Posterior vena cava (tissue), 2 donors: ENCODE results near the gene TMEM174. TPM values are rescaled to one million over a fixed set of nuclear protein-coding genes. Genes with fewer than 3 reads are reported as not detected.
"Not testable (repeated sequence)": the region's sequence is repeated elsewhere in the genome, so short reads cannot be mapped to it uniquely, and the experiment has no call there.

ENCODE experiments used
- DNase-seq: peaks from one replicate; pipeline ENCODE4 v3.0.0-alpha.2; 2020; ENCODE audit warnings: low spot score
- intact Hi-C, 2 donors: fragments of 100-400 bp; cut with DNase I; formaldehyde crosslinking; loops; one replicate each; pipeline versions ENCODE4 v1.14.1 to v1.14.2; 2022 to 2023
- total RNA-seq, 2 donors: library from RNA; stranded (reverse); fragmentation: NEBNext Ultra II Directional; extraction: Animal tissue kit (Norgen Biotek cat#: 25700); gene quantifications; one replicate each; pipeline ENCODE4 v1.2.1, GENCODE V29; 2021
- donor health status: DM: yes; HTN: yes; CAD: no.
- donor health status: DM: yes; HTN: yes; CAD: no.

The TMEM174 gene
- total RNA-seq, 2 donors from 2014 or later, result not detected

DNA sequence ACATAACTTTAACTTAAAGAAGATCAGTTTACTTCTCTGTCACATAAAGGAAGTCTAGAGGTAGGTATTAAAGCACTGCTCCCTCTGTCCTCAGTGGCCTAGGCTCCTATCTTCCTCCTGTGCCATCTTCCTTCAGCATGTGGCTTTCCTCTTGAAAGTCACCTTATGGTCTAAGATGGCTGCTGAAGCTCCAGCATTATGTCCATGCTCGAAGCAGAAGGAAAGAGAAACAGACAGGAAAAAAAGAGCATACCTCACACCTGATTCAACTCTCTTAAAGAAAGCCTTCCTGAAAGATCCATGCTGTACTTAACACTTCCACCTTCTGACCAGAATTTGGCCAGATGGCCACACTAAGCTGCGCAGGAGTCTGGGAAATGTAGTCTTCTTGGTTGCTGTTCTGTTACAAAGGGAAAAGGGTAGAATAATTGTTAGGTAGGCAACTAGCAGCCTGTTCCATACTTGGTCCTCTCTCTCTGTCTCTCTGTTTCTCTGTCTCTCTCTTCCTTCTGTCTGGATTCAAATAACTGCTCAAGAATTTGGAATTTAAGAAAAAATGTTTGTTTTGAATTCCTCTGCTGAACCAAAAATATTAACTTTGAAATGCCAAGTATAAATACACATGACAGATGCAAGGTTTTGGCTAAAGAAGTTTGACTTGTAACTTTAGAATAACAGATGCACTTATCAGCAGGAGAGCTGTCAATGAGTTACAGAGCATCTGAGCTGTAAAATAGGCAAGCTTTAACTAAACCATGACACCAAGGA is 16.0 kb downstream of the TMEM174 start:
- intact Hi-C loops, result no loop called here

DNA sequence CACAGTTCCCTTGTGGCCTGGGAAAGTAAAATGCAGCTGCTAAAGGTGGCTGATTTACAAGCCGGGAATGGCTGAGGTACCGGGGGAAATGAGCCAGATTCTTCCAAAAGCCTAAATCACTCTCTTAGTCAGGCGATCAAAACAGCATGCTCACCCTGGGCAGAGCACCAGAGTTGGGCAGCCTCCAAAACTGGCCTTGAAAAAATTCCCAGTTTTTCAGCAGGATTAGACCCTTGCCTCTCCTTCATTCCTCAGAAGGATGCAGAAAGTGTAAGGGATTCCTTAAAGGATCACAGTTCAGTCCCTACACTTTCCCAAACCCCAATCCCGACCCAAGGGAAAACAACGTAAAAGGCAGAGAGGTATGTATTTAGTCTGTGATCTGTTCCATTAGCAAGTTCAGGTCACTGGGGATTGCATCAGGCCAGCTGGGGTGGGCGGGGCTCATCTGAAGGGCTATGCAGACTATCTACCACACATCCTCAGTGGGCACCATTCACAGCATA is 16.9 kb downstream of the TMEM174 start:
- no peak for DNase-seq
- intact Hi-C loops, result no loop called here

More for the DNA sequence above, 16.0 kb downstream of the TMEM174 start:
- no peak for DNase-seq

DNA sequence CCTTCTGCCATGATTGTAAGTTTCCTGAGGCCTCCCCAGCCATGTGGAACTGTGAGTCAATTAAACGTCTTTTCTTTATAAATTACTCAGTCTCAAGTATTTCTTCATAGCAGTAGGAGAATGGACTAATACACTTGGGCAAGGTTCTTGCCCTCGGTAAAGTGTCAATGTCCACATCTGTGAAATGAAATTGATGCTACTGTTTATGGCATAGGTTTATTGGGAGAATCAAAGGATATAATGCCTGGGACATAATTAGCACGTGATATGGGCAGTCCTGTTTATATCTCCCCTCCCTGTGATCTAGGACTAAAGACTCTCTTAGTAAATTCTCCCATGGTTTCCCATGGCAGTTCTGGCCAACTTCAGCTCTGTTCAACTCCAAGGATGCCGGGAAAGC is 19.4 kb downstream of the TMEM174 start:
- intact Hi-C loops, result no loop called here
- no peak for DNase-seq

DNA sequence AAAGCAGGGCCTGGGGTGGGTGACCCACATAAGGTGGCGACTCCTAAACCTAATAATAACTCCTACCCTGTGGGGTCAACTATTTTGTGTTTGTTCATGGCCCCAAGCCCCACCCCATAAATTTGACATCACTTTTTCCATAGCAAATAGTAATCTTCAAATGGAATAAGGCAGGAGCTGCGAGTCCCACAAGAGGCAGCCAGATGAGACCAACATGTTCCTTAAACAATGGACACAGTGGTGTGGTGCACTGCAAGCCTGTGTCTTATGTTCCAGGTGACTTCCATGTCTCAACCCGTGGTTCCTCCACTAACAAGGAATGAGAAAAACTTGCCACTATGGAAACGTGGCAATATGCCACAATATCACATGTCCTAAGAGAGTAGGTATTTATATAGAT is 20.6 kb downstream of the TMEM174 start:
- no peak for DNase-seq
- intact Hi-C loops, result no loop called here

DNA sequence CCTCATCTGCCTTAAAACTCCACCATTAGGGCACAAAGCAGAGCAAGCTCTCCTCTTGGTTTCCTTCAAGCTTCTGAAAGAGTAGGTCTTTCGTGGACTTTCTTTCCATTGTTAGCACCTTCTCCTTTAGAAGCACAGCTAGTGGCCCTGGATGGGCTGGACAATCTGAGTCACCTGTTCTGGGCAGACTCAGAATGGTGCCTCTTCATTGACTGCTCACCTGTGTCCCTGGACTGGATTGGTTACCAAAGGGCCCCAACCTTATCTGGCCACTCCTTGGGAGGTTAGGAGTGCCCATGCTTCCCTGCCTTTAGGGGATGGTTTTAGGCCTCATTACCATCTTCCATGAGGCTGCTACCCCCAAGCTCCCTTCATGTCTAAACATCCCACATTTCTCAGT is 23.2 kb downstream of the TMEM174 start:
- intact Hi-C loops, result no loop called here
- DNase-seq, result no peak

DNA sequence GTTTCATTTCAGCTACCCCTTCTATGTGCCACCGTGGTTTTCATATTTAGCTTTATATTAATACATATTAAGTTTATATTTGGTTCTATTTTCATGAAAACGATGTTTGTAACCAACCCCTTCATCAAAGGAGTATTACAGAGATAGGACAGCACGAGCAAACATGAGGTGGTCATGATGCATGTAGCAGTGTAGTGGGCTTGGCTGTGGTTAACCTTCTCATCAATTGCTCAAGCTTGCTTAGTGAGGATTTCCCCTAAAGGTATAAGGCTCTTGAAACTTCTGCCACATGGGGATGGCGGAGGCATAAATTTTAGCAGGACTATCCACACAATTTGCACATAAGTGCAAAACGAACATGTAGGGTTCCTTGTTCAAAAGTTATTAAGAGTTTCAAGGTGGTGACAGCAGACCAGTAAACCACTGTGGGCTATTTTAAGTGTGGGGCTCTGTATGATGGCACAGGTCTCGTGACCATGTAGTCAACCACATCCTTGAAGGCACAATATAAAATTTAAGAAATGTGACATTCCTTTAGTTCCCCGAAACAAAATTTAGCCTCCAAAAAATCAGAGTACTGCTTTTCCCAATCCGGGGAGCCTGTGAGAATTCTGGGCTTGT is 24.8 kb downstream of the TMEM174 start:
- no peak for DNase-seq
- intact Hi-C loops, result no loop called here

DNA sequence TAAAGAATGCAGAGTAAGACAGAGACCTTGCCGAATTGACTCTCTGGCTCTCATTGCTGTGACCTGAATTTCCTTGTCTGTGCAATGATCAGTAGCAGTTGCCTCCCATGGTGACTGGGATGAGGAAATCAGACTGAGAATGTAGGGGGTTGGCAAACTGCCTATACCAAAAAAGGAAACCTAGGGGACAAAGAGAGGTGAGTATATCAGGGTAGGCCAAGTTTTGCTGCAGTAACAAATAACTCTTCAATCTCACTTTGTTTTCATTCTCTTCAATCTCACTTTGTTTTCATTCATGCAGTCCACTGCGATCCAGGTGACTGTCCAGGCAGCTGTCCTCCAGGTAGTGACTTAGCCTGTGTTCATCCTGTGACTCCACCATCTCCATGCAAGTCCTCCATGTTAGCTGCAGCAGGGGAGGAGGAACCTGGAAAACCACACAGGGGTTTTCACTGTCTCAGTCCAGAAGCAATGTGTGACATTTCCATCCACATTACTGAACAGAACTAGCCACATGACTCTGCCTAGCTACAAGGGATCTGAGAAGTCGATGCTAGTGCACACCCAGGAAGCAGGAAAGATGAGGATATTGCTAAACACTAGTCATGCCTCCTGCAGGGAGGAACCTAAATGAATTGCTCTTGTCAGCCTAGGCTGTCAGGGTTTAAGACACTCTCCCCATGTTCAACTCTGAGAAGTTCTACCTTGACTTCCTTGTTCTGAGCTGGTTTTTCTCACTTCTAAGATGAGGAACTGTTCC is 26.0 kb downstream of the TMEM174 start:
- intact Hi-C loops, result no loop called here
- DNase-seq, result no peak

DNA sequence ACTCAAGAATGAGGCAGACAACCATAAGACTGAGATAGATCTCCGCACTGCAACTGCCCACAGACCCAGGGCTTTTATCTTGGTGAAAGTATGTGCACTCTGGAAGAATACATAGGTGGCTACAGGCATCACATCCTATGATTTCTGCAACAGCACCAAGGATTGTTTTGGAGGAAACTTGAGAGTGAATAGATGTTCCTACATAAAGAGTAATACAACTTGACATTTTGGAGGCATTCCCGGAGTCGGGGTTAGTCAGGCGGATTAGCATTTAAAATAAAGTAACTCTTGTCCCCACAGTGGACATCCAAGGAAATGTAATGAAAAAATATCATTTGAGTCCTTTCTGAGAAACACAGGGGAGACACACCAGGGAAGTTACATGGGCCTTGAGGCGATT is 26.7 kb downstream of the TMEM174 start:
- intact Hi-C loops, result loop anchor here in 1 of 2 donors (10.0 kb wide), 1 partner anchor 105 kb away; no protein-coding TSS in a partner anchor
- DNase-seq, result no peak

DNA sequence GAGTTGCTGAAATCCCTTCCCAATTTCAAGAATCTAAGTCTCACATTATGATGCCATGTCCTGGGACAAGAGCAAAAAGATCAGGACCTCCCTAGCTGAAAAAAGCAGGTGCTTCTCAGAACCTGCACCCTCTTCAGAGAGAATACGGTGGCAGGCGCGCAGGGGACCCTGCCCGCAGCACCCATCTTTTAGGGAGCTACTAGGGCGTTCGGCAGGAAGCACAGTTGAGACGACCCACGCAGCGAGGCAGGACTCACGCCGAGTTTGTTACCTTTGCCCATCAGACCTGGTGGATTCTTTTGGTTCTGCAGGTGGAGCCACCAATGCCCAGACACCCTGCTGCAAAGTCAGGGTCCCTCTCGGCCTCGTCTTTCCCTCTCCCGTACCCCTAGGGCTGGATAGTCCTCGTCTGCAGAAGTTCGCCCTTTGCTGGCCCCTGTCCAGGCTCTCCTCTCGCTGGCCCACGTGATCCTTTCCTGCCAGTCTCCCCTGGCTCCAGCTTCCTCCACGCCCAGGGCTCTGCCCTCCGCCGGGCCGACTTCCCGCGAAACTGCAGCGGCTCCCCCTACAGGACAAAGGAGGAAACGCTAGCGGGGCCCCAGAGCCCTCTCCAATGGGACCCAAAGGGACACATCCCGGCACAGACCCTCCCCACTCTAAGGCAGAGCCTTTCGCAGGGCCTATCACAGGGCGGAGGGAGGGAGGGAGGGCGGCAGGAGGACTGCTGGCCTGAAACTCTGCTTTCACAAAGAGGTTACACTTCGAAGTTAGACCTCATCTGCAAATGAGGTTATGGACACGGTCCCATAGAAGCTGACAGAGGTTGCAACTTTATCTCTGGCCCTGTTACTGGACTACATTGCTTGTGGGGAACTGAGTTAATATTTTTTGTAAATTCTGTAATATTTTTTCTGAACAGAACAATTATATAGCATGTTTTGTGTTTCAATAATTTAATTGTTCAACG is 28.8 kb downstream of the TMEM174 start:
- intact Hi-C loops, result loop anchor here in 1 of 2 donors (10.0 kb wide), 1 partner anchor 107 kb away; no protein-coding TSS in a partner anchor
- peak; percentile 91 for DNase-seq

DNA sequence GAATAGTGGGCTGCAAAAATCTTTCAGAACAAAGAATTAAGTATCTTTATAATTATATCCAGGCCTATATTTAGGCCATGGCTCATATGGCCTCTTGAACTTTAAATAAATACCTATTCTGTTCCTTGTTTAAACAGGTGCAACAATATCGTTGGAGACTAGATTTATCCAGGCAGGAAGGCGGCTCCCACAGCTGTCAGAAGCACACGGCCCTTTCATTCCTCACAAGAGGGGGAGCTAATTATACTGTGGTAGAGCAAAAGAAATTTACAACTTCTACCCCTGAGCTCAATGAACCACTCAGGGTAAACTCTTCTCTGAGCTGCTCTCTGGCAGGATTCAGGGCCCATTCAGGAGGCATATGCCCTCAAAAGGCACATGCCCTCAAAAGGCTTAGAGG is 31.3 kb downstream of the TMEM174 start:
- intact Hi-C loops, result loop anchor here in 1 of 2 donors (10.0 kb wide), 1 partner anchor 110 kb away; no protein-coding TSS in a partner anchor

DNA sequence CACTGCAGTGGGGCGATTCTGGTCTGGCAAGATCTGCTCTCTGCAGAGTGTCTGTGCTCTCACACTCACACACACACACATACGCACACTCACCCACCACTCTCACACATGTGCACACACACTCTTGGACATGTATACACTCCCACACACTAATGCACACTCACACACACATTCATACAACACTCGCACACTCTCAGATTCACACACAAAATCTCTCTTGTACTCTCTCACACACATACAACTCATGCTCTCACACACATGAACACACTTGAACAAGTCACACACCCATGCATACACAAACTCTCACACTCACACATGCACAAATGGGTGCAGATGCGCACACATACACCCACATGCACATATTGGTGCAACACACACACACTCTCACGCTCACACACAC is 31.7 kb downstream of the TMEM174 start:
- DNase-seq, result no peak
- intact Hi-C loops, result loop anchor here in 1 of 2 donors (10.0 kb wide), 1 partner anchor 110 kb away; no protein-coding TSS in a partner anchor

More for the DNA sequence above, 31.3 kb downstream of the TMEM174 start:
- no peak for DNase-seq

DNA sequence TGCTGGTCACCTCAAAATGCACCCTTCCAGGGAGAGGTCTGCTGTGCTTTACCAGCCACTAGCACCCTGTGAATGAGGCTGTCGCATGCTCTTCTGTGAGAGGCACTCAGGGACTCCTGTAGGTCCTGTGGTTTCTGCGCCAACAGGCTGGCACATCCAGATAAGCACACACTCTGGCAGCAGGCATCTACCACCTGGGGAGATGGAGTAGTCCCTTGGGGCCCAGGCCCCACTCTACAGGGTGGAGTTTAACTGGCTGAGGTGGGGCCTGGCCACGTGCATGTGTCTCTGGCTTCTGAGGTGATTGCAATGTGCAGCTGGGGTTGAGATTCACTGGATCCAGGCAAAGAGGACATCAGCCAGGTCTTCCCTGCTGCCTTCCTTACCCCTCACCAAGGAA is 32.3 kb downstream of the TMEM174 start:
- no peak for DNase-seq
- intact Hi-C loops, result loop anchor here in 1 of 2 donors (10.0 kb wide), 1 partner anchor 111 kb away; no protein-coding TSS in a partner anchor

DNA sequence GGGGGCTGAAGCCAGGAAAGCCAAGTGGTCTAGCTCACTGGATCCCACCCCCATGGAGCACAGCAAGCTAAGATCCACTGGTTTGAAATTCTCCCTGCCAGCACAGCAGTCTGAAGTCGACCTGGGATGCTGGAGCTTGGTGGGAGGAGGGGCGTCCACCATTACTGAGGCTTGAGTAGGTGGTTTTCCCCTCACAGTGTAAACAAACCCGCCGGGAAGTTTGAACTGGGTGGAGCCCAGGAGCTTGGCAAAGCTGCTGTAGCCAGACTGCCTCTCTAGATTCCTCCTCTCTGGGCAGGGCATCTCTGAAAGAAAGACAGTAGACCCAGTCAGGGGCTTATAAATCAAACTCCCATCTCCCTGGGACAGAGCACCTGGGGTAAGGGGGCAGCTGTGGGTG is 34.2 kb downstream of the TMEM174 start:
- DNase-seq, result not testable (repeated sequence)

DNA sequence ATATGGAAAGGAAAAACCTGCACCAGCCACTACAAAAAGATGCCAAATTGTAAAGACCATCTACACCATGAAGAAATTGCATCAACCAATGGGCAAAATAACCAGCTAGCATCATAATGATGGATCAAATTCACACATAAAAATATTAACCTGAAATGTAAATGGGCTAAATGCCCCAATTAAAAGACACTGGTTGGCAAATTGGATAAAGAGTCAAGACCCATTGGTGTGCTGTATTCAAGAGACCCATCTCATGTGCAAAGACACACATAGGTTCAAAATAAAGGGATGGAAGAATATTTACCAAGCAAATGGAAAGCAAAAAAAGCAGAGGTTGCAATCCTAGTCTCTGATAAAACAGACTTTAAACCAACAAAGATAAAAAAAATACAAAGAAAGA is 36.1 kb downstream of the TMEM174 start:
- intact Hi-C loops, result loop anchor here in 1 of 2 donors (10.0 kb wide), 1 partner anchor 114 kb away; no protein-coding TSS in a partner anchor

More for the DNA sequence above, 34.2 kb downstream of the TMEM174 start:
- intact Hi-C loops, result loop anchor here in 1 of 2 donors (10.0 kb wide), 1 partner anchor 112 kb away; no protein-coding TSS in a partner anchor

DNA sequence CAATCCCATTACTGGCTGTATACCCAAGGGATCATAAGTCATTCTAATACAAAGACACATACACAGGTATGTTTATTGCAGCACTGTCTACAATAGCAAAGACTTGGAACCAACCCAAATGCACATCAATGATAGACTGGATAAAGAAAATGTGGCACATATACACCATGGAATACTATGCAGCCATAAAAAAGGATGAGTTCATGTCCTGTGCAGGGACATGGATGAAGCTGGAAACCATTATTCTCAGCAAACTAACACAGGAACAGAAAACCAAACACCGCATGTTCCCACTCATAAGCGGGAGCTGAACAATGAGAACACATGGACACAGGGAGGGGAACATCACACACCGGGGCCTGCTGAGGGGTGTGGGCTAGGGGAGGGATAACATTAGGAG is 39.7 kb downstream of the TMEM174 start:
- intact Hi-C loops, result loop anchor here in 1 of 2 donors (10.0 kb wide), 1 partner anchor 172 kb away; no protein-coding TSS in a partner anchor

More for the DNA sequence above, 36.1 kb downstream of the TMEM174 start:
- not testable (repeated sequence) for DNase-seq

DNA sequence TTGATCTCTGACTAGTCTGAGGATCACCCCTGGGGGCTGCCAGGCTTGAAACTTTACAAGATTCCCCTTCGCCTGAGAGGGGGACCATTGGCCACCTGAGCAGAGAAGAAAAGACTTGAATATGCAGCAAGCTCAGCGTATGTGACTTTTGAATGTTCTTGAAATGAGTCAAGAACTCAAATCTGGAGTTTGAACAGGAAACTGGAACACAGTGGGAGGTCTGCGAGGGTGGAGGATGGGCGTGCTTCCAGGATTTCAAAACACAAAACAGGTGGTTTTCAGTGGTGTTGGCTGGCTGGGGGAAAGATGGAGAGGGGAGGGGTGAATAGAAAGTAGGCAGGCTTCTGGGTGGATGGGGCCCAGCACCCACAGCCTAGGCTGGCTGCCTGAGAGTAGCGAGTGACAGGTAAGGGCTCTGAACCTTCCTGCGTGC is 40.6 kb downstream of the TMEM174 start:
- no peak for DNase-seq
- intact Hi-C loops, result loop anchor here in 1 of 2 donors (10.0 kb wide), 1 partner anchor 171 kb away; no protein-coding TSS in a partner anchor

More for the DNA sequence above, 39.7 kb downstream of the TMEM174 start:
- DNase-seq, result not testable (repeated sequence)

DNA sequence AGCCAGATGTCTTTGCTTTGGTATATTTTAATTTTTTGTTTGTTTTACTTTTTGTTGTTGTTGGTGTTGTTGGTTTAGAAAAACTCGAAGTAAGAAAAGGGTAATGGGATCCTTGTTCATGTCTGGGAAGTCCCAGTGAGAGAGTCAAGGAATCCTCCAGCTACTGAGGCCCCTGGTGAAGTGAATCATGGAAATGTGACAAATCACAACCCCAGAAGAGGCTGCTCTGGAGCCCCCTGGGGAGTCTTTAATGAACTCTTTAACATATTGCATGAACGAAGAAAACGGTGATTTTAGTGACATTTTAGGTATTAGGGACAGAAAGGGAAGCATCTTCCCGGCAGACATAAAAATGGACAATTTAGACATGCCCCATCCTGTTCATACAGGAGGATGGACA is 41.3 kb downstream of the TMEM174 start:
- intact Hi-C loops, result loop anchor here in 1 of 2 donors (10.0 kb wide), 1 partner anchor 170 kb away; no protein-coding TSS in a partner anchor
- DNase-seq, result no peak

DNA sequence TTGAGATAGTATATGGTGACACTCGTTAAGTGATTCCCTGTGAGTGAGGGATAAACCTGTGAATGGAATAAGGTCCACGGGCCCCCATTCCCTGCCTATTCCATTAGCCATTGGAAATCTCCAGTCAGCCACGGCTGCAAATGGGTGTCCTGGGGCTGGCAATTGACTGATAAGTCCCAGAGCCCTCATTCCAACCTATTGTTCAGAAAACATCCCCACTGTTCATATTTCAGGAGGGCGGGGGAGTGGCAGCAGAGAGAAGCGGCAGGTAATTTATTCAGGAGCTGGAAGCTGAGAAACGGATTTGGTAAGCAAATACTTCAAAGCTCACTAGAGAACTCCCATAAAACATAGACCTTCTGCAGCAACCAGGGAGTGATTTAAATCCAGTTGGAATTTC is 42.0 kb downstream of the TMEM174 start:
- DNase-seq, result no peak
- intact Hi-C loops, result loop anchor here (5.0 to 10.0 kb wide), 2 partner anchors 170 to 237 kb away; no protein-coding TSS in a partner anchor
